Keratinocyte (primary cell): ENCODE data around the gene RASD1. TPM values are rescaled to one million over a fixed set of nuclear protein-coding genes. Genes with fewer than 3 reads are reported as not detected.

Source experiments
- DNase-seq: peaks from one replicate; pipeline ENCODE4 v3.0.0-alpha.2; 2011; ENCODE audit warnings: low read depth, missing footprints, low spot score
- FAIRE-seq: peaks from 2 replicates; lab custom pipeline; 2011; peaks lifted over from hg19 to GRCh38; lab: Jason Lieb, UNC
- H2AFZ ChIP-seq: 2 replicates; pipeline ENCODE4 v1.6.0; 2012; ENCODE audit warnings: low read length, control low read depth, inconsistent platforms; ENCODE audit not compliant: control insufficient read depth
- H3K27ac ChIP-seq: 2 replicates; pipeline ENCODE4 v1.5.1; 2011; ENCODE audit warnings: low read length; ENCODE audit not compliant: control insufficient read depth, insufficient read depth
- H3K27me3 ChIP-seq: 3 replicates; pipeline ENCODE4 v1.6.0; 2011; ENCODE audit warnings: low read length; ENCODE audit not compliant: control insufficient read depth, insufficient read depth; ENCODE audit errors: extremely low read depth
- H3K36me3 ChIP-seq, 2 experiments: 2 replicates in 1 of 2; 3 replicates in 1 of 2; pipeline ENCODE4 v1.5.1; 2011; ENCODE audit warnings: low read length in 2 of 2, mild to moderate bottlenecking in 1 of 2; ENCODE audit not compliant: control insufficient read depth in 2 of 2, insufficient read depth in 2 of 2; ENCODE audit errors: extremely low read depth in 1 of 2
- H3K4me1 ChIP-seq: 3 replicates; pipeline ENCODE4 v1.5.1; 2011; ENCODE audit warnings: low read length; ENCODE audit not compliant: control insufficient read depth, insufficient read depth; ENCODE audit errors: extremely low read depth
- H3K4me2 ChIP-seq: 3 replicates; pipeline ENCODE4 v1.6.0; 2011; ENCODE audit warnings: low read depth, low read length; ENCODE audit not compliant: control insufficient read depth, insufficient read depth; ENCODE audit errors: extremely low read depth
- H3K4me3 ChIP-seq, 3 experiments: fragments of 200-600 bp in 1 of 3; sonication (generic) in 1 of 3; 2 replicates in 2 of 3; 3 replicates in 1 of 3; pipeline ENCODE4 v1.5.1; 2011 to 2016; ENCODE audit warnings: low read length in 3 of 3, mild to moderate bottlenecking in 3 of 3, control low read depth in 2 of 3, inconsistent platforms in 1 of 3, low read depth in 1 of 3, mixed read lengths in 1 of 3, mixed run types in 1 of 3, moderate library complexity in 1 of 3; ENCODE audit not compliant: control insufficient read depth in 2 of 3, insufficient read depth in 2 of 3; ENCODE audit errors: extremely low read depth in 1 of 3
- H3K79me2 ChIP-seq: 2 replicates; pipeline ENCODE4 v1.6.0; 2012; ENCODE audit warnings: low read length; ENCODE audit not compliant: control insufficient read depth, insufficient read depth
- H3K9ac ChIP-seq: 3 replicates; pipeline ENCODE4 v1.6.0; 2011; ENCODE audit warnings: low read length; ENCODE audit not compliant: control insufficient read depth, insufficient read depth; ENCODE audit errors: extremely low read depth
- H3K9me1 ChIP-seq: 3 replicates; pipeline ENCODE4 v1.6.0; 2011; ENCODE audit warnings: low read length; ENCODE audit not compliant: control insufficient read depth, insufficient read depth; ENCODE audit errors: extremely low read depth
- H3K9me3 ChIP-seq: 2 replicates; pipeline ENCODE4 v1.5.1; 2012; ENCODE audit warnings: low read depth, low read length; ENCODE audit not compliant: control insufficient read depth
- H4K20me1 ChIP-seq: 3 replicates; pipeline ENCODE4 v1.6.0; 2011; ENCODE audit warnings: low read length; ENCODE audit not compliant: control insufficient read depth, insufficient read depth; ENCODE audit errors: extremely low read depth
- EZH2 ChIP-seq: IDR thresholded peaks from one replicate; pipeline ENCODE4 v1.6.1; 2012; ENCODE audit warnings: inconsistent platforms, mild to moderate bottlenecking, low read length, moderate library complexity
- dilution Hi-C: fragments of 300-500 bp; cut with MboI; formaldehyde crosslinking; loops from one replicate; pipeline ENCODE4 v1.7.0; 2020; ENCODE audit warnings: low sequenced_read_pairs; ENCODE audit not compliant: extremely low pct_ligation_motif_present
- polyA plus RNA-seq, 5 experiments: library from polyadenylated mRNA; depleted of rRNA in 3 of 5; stranded (reverse) in 3 of 5; stranded (forward) in 1 of 5; unstranded in 1 of 5; fragments of >200 nt; gene quantifications; 1 replicate in 1 of 5; 2 replicates in 3 of 5; 3 replicates in 1 of 5; pipeline versions ENCODE4 v1.2.1 to v1.2.3, GENCODE V29; 2011 to 2012; ENCODE audit warnings: missing spikeins in 2 of 5, low read depth in 1 of 5, low replicate concordance in 1 of 5
- TF ChIP-seq, protein P1 (sequence below), 3 experiments: IDR thresholded peaks in 1 of 3; conservative IDR thresholded peaks in 1 of 3; optimal IDR thresholded peaks in 1 of 3; 2 replicates in 2 of 3; 3 replicates in 1 of 3; pipeline versions ENCODE3 to v1.5.1; 2011; ENCODE audit warnings: low read length in 3 of 3, mild to moderate bottlenecking in 3 of 3, moderate library complexity in 2 of 3, control low read depth in 1 of 3, inconsistent platforms in 1 of 3; ENCODE audit not compliant: insufficient read depth in 2 of 3; ENCODE audit errors: extremely low read depth in 1 of 3

Gene RASD1
- polyA plus RNA-seq, 1 donor (not counting 4 experiments of a cell fraction or from before 2014, with no cell fraction given), result 0.20 TPM

GRCh38 chr17:17509601-17510425 is 13.6 kb upstream of the RASD1 start:
- H3K4me3 ChIP-seq, result no peak overlapping the region
- dilution Hi-C loops, result no loop called here
- no peaks in the 10 kb centered on the region for H3K9me1 ChIP-seq
- H2AFZ ChIP-seq, result no peak overlapping the region
- no peaks in the 10 kb centered on the region for H3K36me3 ChIP-seq
- H3K4me1 ChIP-seq, result peaks cover 10% of the 10 kb centered on the region
- peaks cover 49% of the 10 kb centered on the region for H3K27me3 ChIP-seq
- DNase-seq, result no peak
- H3K27ac ChIP-seq, result no peak overlapping the region
- H3K79me2 ChIP-seq, result no peaks in the 10 kb centered on the region
- H3K9me3 ChIP-seq, result no peaks in the 10 kb centered on the region
- no peak overlapping the region for H3K9ac ChIP-seq
- no peak for TF ChIP-seq EZH2
- TF ChIP-seq, protein P1, sequence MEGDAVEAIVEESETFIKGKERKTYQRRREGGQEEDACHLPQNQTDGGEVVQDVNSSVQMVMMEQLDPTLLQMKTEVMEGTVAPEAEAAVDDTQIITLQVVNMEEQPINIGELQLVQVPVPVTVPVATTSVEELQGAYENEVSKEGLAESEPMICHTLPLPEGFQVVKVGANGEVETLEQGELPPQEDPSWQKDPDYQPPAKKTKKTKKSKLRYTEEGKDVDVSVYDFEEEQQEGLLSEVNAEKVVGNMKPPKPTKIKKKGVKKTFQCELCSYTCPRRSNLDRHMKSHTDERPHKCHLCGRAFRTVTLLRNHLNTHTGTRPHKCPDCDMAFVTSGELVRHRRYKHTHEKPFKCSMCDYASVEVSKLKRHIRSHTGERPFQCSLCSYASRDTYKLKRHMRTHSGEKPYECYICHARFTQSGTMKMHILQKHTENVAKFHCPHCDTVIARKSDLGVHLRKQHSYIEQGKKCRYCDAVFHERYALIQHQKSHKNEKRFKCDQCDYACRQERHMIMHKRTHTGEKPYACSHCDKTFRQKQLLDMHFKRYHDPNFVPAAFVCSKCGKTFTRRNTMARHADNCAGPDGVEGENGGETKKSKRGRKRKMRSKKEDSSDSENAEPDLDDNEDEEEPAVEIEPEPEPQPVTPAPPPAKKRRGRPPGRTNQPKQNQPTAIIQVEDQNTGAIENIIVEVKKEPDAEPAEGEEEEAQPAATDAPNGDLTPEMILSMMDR (optimal IDR thresholded peaks at IDR 0.05 in 1 of 3, IDR thresholded peaks at IDR 0.05 in 1 of 3, conservative IDR thresholded peaks at IDR 0.05 in 1 of 3; ENCODE audit: extremely low read depth in 1 of 3, insufficient read depth in 2 of 3, low read length in 3 of 3), result no peak
- H4K20me1 ChIP-seq, result peaks cover 35% of the 10 kb centered on the region
- no peak for FAIRE-seq
- no peak overlapping the region for H3K4me2 ChIP-seq

DNA sequence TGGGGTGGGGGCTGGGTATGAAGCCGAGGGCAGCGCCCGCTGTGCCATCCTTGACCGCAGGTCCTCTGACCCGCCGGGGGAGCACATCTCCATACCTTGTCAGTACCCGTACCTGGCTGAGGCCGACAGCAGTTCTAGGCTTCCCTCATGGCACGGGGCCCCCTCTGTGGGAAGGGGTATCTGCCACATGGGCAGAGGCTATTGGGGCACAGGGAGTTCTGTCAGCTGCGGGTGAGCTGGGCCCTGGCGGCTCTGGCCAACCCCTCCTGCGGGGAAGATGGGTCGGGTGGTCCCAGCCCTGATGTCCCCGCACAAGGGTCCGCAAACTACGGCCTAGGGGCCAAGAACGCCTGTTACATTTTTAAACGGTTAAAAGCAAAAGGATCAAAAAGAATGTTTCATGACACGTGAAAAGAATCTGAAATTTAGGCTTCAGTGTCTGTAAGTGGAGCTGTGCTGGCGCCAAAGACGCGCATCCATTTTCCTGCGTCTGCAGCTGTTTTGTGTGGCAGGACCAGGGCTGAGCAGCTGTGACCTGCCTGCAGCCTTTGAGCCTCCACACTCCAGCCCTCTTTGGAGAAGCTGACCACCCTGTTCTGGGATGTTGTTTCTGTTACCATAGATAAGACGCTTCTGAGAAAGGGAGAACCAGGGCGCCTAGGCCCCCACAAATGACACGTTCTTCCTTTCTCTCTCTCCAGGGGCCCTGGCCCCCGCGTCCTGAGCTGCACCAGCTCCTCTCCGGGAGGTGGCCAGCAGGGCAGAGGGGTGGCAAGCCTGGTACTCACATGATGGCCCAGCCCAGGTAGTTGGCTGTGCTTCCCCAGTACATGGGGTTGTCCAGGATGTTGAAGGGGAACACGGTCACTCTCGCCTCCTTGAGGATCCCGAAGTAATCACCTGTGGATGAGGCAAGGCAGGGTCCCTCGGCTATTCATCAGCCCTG is 12.7 kb upstream of the RASD1 start:
- H3K27me3 ChIP-seq, result peaks cover 41% of the 10 kb centered on the region
- H3K36me3 ChIP-seq, result no peaks in the 10 kb centered on the region
- FAIRE-seq, result no peak

More for the DNA sequence above, 12.7 kb upstream of the RASD1 start:
- no peak overlapping the region for H2AFZ ChIP-seq
- H3K9me1 ChIP-seq, result no peaks in the 10 kb centered on the region
- H4K20me1 ChIP-seq, result peaks cover 35% of the 10 kb centered on the region
- H3K27ac ChIP-seq, result no peak overlapping the region
- no peak for TF ChIP-seq EZH2
- TF ChIP-seq, protein P1 (optimal IDR thresholded peaks at IDR 0.05 in 1 of 3, IDR thresholded peaks at IDR 0.05 in 1 of 3, conservative IDR thresholded peaks at IDR 0.05 in 1 of 3; ENCODE audit: extremely low read depth in 1 of 3, insufficient read depth in 2 of 3, low read length in 3 of 3), result no peak
- H3K4me1 ChIP-seq, result peaks cover 10% of the 10 kb centered on the region
- H3K4me2 ChIP-seq, result no peak overlapping the region
- dilution Hi-C loops, result no loop called here
- DNase-seq, result no peak
- no peaks in the 10 kb centered on the region for H3K9me3 ChIP-seq
- no peak overlapping the region for H3K9ac ChIP-seq
- H3K79me2 ChIP-seq, result no peaks in the 10 kb centered on the region
- H3K4me3 ChIP-seq, result no peak overlapping the region
